Measurements from ENCODE around the gene MPRIP. TPM values are rescaled to one million over a fixed set of nuclear protein-coding genes. Genes with fewer than 3 reads are reported as not detected.

The MPRIP gene
- total and polyA plus RNA-seq, 2 of the 13 experiments (the other 11 are each of a cell fraction or from before 2014, with no cell fraction given), result 50.2 to 52.4 TPM

- Histone ChIP-seq H3K9ac (ENCODE audit: insufficient read depth, low read depth, low read length) (no peak overlapping the region), H3K4me1 (ENCODE audit: insufficient read depth, low read length) (peaks cover 65% of the 10 kb centered on the region), H3K36me3 (replicated peaks in 1 of 2; ENCODE audit: control insufficient read depth in 1 of 2, insufficient read depth in 2 of 2, low read length in 2 of 2) (peaks cover 0 to 4% of the 10 kb centered on the region in 2 experiments; a peak in 2 of 5 replicates), H3K79me2 (ENCODE audit: insufficient read depth, low read length) (peaks cover 10% of the 10 kb centered on the region), H3K27ac (ENCODE audit: extremely low read length, insufficient read depth, low read length) (no peak overlapping the region), H2AFZ (ENCODE audit: low read length) (no peak overlapping the region), H4K20me1 (ENCODE audit: insufficient read depth, low read length) (no peaks in the 10 kb centered on the region), H3K27me3 (ENCODE audit: control insufficient read depth in 1 of 2, insufficient read depth in 2 of 2, low read length in 2 of 2) (no peaks in the 10 kb centered on the region), H3K4me3 (replicated peaks in 1 of 3; ENCODE audit: insufficient read depth in 1 of 3, low read depth in 2 of 3, low read length in 3 of 3) (no peak overlapping the region), H3K9me3 (ENCODE audit: low read length) (no peaks in the 10 kb centered on the region), H3K4me2 (ENCODE audit: low read depth, low read length) (no peak overlapping the region)
- no peak for ATAC-seq
- 79% methylated on average over 5 of the region's 5 CpGs for WGBS (ENCODE audit: low lambda C conversion rate)
- ChIA-PET POLR2A (no interaction called here), CTCF (ENCODE audit: low intra/inter-chr PET ratio, low total read pairs) (no interaction called here)
- DNase-seq (ENCODE audit: low spot score), result no peak
- no peak for TF ChIP-seq POLR2AphosphoS5 (IDR thresholded peaks at IDR 0.05; ENCODE audit: low read depth, low read length)
- TF ChIP-seq, protein P1, sequence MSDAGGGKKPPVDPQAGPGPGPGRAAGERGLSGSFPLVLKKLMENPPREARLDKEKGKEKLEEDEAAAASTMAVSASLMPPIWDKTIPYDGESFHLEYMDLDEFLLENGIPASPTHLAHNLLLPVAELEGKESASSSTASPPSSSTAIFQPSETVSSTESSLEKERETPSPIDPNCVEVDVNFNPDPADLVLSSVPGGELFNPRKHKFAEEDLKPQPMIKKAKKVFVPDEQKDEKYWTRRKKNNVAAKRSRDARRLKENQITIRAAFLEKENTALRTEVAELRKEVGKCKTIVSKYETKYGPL (CRISPR knock-in tag; IDR thresholded peaks at IDR 0.05), result no peak
- TF ChIP-seq, protein P2, sequence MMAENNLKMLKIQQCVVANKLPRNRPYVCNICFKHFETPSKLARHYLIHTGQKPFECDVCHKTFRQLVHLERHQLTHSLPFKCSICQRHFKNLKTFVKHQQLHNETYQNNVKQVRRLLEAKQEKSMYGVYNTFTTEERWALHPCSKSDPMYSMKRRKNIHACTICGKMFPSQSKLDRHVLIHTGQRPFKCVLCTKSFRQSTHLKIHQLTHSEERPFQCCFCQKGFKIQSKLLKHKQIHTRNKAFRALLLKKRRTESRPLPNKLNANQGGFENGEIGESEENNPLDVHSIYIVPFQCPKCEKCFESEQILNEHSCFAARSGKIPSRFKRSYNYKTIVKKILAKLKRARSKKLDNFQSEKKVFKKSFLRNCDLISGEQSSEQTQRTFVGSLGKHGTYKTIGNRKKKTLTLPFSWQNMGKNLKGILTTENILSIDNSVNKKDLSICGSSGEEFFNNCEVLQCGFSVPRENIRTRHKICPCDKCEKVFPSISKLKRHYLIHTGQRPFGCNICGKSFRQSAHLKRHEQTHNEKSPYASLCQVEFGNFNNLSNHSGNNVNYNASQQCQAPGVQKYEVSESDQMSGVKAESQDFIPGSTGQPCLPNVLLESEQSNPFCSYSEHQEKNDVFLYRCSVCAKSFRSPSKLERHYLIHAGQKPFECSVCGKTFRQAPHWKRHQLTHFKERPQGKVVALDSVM (CRISPR knock-in tag; IDR thresholded peaks at IDR 0.05), result no peak
- TF ChIP-seq RBM22 (optimal IDR thresholded peaks at IDR 0.05; ENCODE audit: low read length), result no peak
- TF ChIP-seq YY1 (IDR thresholded peaks at IDR 0.05; ENCODE audit: insufficient read depth, insufficient replicate concordance, low read depth, low read length), result no peak
- no peak for TF ChIP-seq ZXDC (CRISPR knock-in tag; IDR thresholded peaks at IDR 0.05)
- TF ChIP-seq RFX5 (IDR thresholded peaks at IDR 0.05; ENCODE audit: low read depth, low read length), result no peak
- TF ChIP-seq SIN3B (IDR thresholded peaks at IDR 0.05; ENCODE audit: low read length), result no peak
- no peak for TF ChIP-seq ZNF281 (CRISPR knock-in tag; IDR thresholded peaks at IDR 0.05; ENCODE audit: borderline replicate concordance)
- no TSS peak for BruUV-seq (replicated peaks)
- FAIRE-seq, result no peak
- intact Hi-C loops (cut with micrococcal nuclease; ENCODE audit: unreplicated experiment), result no loop called here
- in situ Hi-C loops (cut with HindIII; ENCODE audit: extremely low pct_ligation_motif_present, low pct_unique_long_range_greater_than_20kb), result no loop called here
Measured at GRCh38 chr17:17093764-17094163, 51.5 kb downstream of the MPRIP start.
